PC-3 (cell line): ENCODE data around the gene TSHZ2.

ENCODE experiments used
- CTCF ChIP-seq: fragments of 300-600 bp; sonication (generic); conservative IDR thresholded peaks from 2 replicates; pipeline ENCODE4 v1.5.1; 2017; ENCODE audit warnings: antibody characterized with exemption, low read depth, mild to moderate bottlenecking, low read length
- EZH2phosphoT487 ChIP-seq: fragments of 300-600 bp; sonication (generic); IDR thresholded peaks from 2 replicates; pipeline ENCODE4 v1.6.1; 2018; ENCODE audit warnings: mild to moderate bottlenecking, antibody characterized with exemption, low read length, borderline replicate concordance

- no peak for TF ChIP-seq CTCF
- TF ChIP-seq EZH2phosphoT487: no peak
Measured at GRCh38 chr20:53426766-53427312, 454.7 kb downstream of the TSHZ2 start.
